LoVo (cell line): ENCODE data around the gene HYAL3.
A peak's percentile ranks its signal among the peaks of the same experiment; 100 is the strongest.
"Not testable (repeated sequence)": the region's sequence is repeated elsewhere in the genome, so short reads cannot be mapped to it uniquely, and the experiment has no call there.

Experiments used
- DNase-seq: peaks from one replicate; pipeline ENCODE4 v3.0.0-alpha.2; 2016; ENCODE audit warnings: low spot score

The HYAL3 gene

GRCh38 chr3:50270422-50271224, 28.6 kb downstream of the HYAL3 start:
- no peak for DNase-seq

GRCh38 chr3:50269977-50270413, 29.2 kb downstream of the HYAL3 start:
- peak; percentile 44 for DNase-seq

GRCh38 chr3:50269460-50269859, 29.7 kb downstream of the HYAL3 start:
- DNase-seq: no peak

- peak; percentile 93 for DNase-seq
Observed at GRCh38 chr3:50268703-50269451, 30.3 kb downstream of the HYAL3 start, which contains the start of gene SEMA3B. SEMA3B (plus strand) TSS chr3:50269147; CDS start chr3:50269241, 94 bp downstream.

- no peak for DNase-seq
Observed at GRCh38 chr3:50268276-50268675, 30.9 kb downstream of the HYAL3 start.

- DNase-seq: no peak
Observed at GRCh38 chr3:50267280-50267913, 31.8 kb downstream of the HYAL3 start.

- DNase-seq: no peak
Observed at GRCh38 chr3:50266836-50267235, 32.4 kb downstream of the HYAL3 start.

- DNase-seq: no peak
Observed at GRCh38 chr3:50266017-50266416, 33.2 kb downstream of the HYAL3 start.

- DNase-seq: no peak
Observed at GRCh38 chr3:50265571-50265970, 33.6 kb downstream of the HYAL3 start.

- DNase-seq: peak; percentile 71
Observed at GRCh38 chr3:50264964-50265485, 34.2 kb downstream of the HYAL3 start.

GRCh38 chr3:50264383-50264963, 34.7 kb downstream of the HYAL3 start:
- DNase-seq: peak; percentile 85

GRCh38 chr3:50263478-50264382, 35.5 kb downstream of the HYAL3 start:
- no peak for DNase-seq

- DNase-seq: no peak
Observed at GRCh38 chr3:50262778-50263177, 36.4 kb downstream of the HYAL3 start.

- DNase-seq: not testable (repeated sequence)
Observed at GRCh38 chr3:50262200-50262599, 37.0 kb downstream of the HYAL3 start.

- DNase-seq: no peak
Observed at GRCh38 chr3:50261505-50261904, 37.7 kb downstream of the HYAL3 start.

- DNase-seq: no peak
Observed at GRCh38 chr3:50260942-50261441, 38.2 kb downstream of the HYAL3 start.

GRCh38 chr3:50260027-50260941, 38.9 kb downstream of the HYAL3 start:
- DNase-seq: peak; percentile 91

GRCh38 chr3:50259432-50260026, 39.7 kb downstream of the HYAL3 start:
- DNase-seq: no peak

GRCh38 chr3:50258979-50259378, 40.2 kb downstream of the HYAL3 start:
- DNase-seq: no peak
